GM21825 (cell line): ENCODE results near the gene FEN1.

ENCODE experiments used
- ATAC-seq: cut with Tn5 transposase; IDR thresholded peaks from one replicate; pipeline ENCODE4 v1.9.1; 2021; ENCODE audit warnings: mild to moderate bottlenecking, moderate library complexity; ENCODE audit not compliant: unreplicated experiment

The FEN1 gene

GRCh38 chr11:61815790-61816735, 23.4 kb downstream of the FEN1 start:
- ATAC-seq, result peak; percentile 28

GRCh38 chr11:61816736-61817455, 24.2 kb downstream of the FEN1 start, which contains the start of gene FADS1:
Gene FADS1 (minus strand): TSS chr11:61817003. CDS start chr11:61816929, 74 bp downstream.
- ATAC-seq, result peak; percentile 59

GRCh38 chr11:61817471-61818202, 24.9 kb downstream of the FEN1 start:
- ATAC-seq, result no peak

- no peak for ATAC-seq
These were observed 27.5 kb downstream of the FEN1 start for GRCh38 chr11:61820174-61820573.

GRCh38 chr11:61826930-61827570, 34.3 kb downstream of the FEN1 start:
- no peak for ATAC-seq

- peak; percentile 57 for ATAC-seq
These were observed 35.1 kb downstream of the FEN1 start, which contains the start of gene FADS2 for GRCh38 chr11:61827571-61828378. Gene FADS2 (plus strand): TSS chr11:61828300. CDS start chr11:61828391, 91 bp downstream.

GRCh38 chr11:61828379-61828628, 35.6 kb downstream of the FEN1 start:
- peak; percentile 2 for ATAC-seq

GRCh38 chr11:61828629-61829407, 36.1 kb downstream of the FEN1 start:
- no peak for ATAC-seq

- no peak for ATAC-seq
These were observed 37.1 kb downstream of the FEN1 start for GRCh38 chr11:61829806-61830205.

GRCh38 chr11:61830237-61831105, 37.8 kb downstream of the FEN1 start:
- no peak for ATAC-seq

GRCh38 chr11:61832207-61832606, 39.5 kb downstream of the FEN1 start:
- ATAC-seq, result no peak

GRCh38 chr11:61832754-61833153, 40.0 kb downstream of the FEN1 start:
- no peak for ATAC-seq

- no peak for ATAC-seq
These were observed 40.8 kb downstream of the FEN1 start for GRCh38 chr11:61833471-61833870.

GRCh38 chr11:61833926-61834277, 41.2 kb downstream of the FEN1 start:
- ATAC-seq, result no peak

- peak; percentile 89 for ATAC-seq
These were observed 41.8 kb downstream of the FEN1 start for GRCh38 chr11:61834278-61835048.

- ATAC-seq, result no peak
These were observed 43.5 kb downstream of the FEN1 start for GRCh38 chr11:61836193-61836592.

GRCh38 chr11:61837411-61838005, 44.8 kb downstream of the FEN1 start:
- no peak for ATAC-seq
